Uterus (tissue), 4 donors: ENCODE measurements around the gene MAGI2. TPM values are rescaled to one million over a fixed set of nuclear protein-coding genes. Genes with fewer than 3 reads are reported as not detected.
"Not testable (repeated sequence)": the region's sequence is repeated elsewhere in the genome, so short reads cannot be mapped to it uniquely, and the experiment has no call there.

Experiments used
- DNase-seq, 2 donors: peaks; one replicate each; pipeline ENCODE4 v3.0.0-alpha.2; 2019 to 2020
- H3K27ac ChIP-seq, 2 donors: fragments of 200-600 bp; sonication (generic); 1 replicate in 1 of 2; 2 replicates in 1 of 2; pipeline ENCODE4 v1.5.1; 2016 to 2018
- H3K27me3 ChIP-seq, 2 donors: fragments of 200-600 bp; sonication (generic); one replicate each; pipeline ENCODE4 v1.5.1; 2018 to 2019; ENCODE audit warnings: control low read depth in 1 of 2
- H3K36me3 ChIP-seq, 2 donors: fragments of 200-600 bp; sonication (generic); one replicate each; pipeline ENCODE4 v1.5.1; 2019; ENCODE audit warnings: control low read depth in 1 of 2
- H3K4me1 ChIP-seq, 2 donors: fragments of 200-600 bp; sonication (generic); one replicate each; pipeline ENCODE4 v1.5.1; 2018 to 2019; ENCODE audit warnings: control low read depth in 1 of 2
- H3K4me3 ChIP-seq, 2 donors: fragments of 200-600 bp; sonication (generic); 1 replicate in 1 of 2; 2 replicates in 1 of 2; pipeline ENCODE4 v1.5.1; 2018 to 2019; ENCODE audit warnings: mild to moderate bottlenecking in 1 of 2
- H3K9me3 ChIP-seq, 2 donors: fragments of 200-600 bp; sonication (generic); one replicate each; pipeline ENCODE4 v1.5.1; 2019; ENCODE audit warnings: control low read depth in 1 of 2
- CTCF ChIP-seq, 4 experiments: fragments of 200-600 bp in 2 of 4; fragments of 450-650 bp in 2 of 4; sonication (generic) in 2 of 4; IDR thresholded peaks; one replicate each; pipeline ENCODE4 v1.5.1; 2016 to 2019; ENCODE audit warnings: antibody characterized with exemption in 4 of 4, mild to moderate bottlenecking in 2 of 4, moderate library complexity in 1 of 4
- POLR2A ChIP-seq, 2 donors: fragments of 450-650 bp; IDR thresholded peaks; one replicate each; pipeline ENCODE4 v1.6.1; 2016; ENCODE audit warnings: antibody characterized with exemption in 2 of 2, mild to moderate bottlenecking in 1 of 2, moderate library complexity in 1 of 2
- intact Hi-C: fragments of 100-400 bp; cut with DNase I; formaldehyde crosslinking; loops from one replicate; pipeline ENCODE4 v1.15.1; 2023; ENCODE audit warnings: low total_unique reads
- total RNA-seq, 4 donors: library from RNA; depleted of rRNA in 3 of 4; stranded (reverse); fragments of >200 nt in 3 of 4; gene quantifications; one replicate each; pipeline versions ENCODE4 v1.1.0 to v1.2.4, GENCODE V29; 2014 to 2023
- donor health status: DM: yes; HTN: yes; CAD: no.

MAGI2 gene
- total RNA-seq, 4 donors from 2014 or later: 5.3 to 23.2 (median 13.8) TPM

- intact Hi-C loops: no loop called here
- no peak for DNase-seq
- H3K36me3 ChIP-seq: no peaks in the 10 kb centered on the region
Measured at GRCh38 chr7:79090543-79090942, 362.9 kb downstream of the MAGI2 start.

GRCh38 chr7:79084423-79084822 lies 369.0 kb downstream of the MAGI2 start:
- intact Hi-C loops: no loop called here
- DNase-seq: no peak
- no peak for TF ChIP-seq CTCF (IDR thresholded peaks at IDR 0.05)
- no peak for TF ChIP-seq POLR2A (IDR thresholded peaks at IDR 0.05)
- Histone ChIP-seq H3K27ac (no peak overlapping the region), H3K36me3 (no peaks in the 10 kb centered on the region), H3K9me3 (no peaks in the 10 kb centered on the region), H3K4me3 (no peak overlapping the region), H3K27me3 (no peaks in the 10 kb centered on the region), H3K4me1 (no peaks in the 10 kb centered on the region)

More at GRCh38 chr7:79090543-79090942, 362.9 kb downstream of the MAGI2 start:
- H3K9me3 ChIP-seq: no peaks in the 10 kb centered on the region
- H3K27ac ChIP-seq: no peak overlapping the region
- no peaks in the 10 kb centered on the region for H3K4me1 ChIP-seq
- H3K27me3 ChIP-seq: no peaks in the 10 kb centered on the region
- no peak for TF ChIP-seq CTCF (IDR thresholded peaks at IDR 0.05)
- TF ChIP-seq POLR2A (IDR thresholded peaks at IDR 0.05): no peak
- H3K4me3 ChIP-seq: no peak overlapping the region

- H3K9me3 ChIP-seq: no peaks in the 10 kb centered on the region
- H3K4me1 ChIP-seq: no peaks in the 10 kb centered on the region
- intact Hi-C loops: no loop called here
- DNase-seq: no peak
- no peak overlapping the region for H3K27ac ChIP-seq
- H3K36me3 ChIP-seq: no peaks in the 10 kb centered on the region
- H3K27me3 ChIP-seq: no peaks in the 10 kb centered on the region
- H3K4me3 ChIP-seq: no peak overlapping the region
- TF ChIP-seq CTCF (IDR thresholded peaks at IDR 0.05) (no peak), POLR2A (IDR thresholded peaks at IDR 0.05) (no peak)
Measured at GRCh38 chr7:79079919-79080554, 373.4 kb downstream of the MAGI2 start.

- Histone ChIP-seq H3K4me3 (no peak overlapping the region), H3K4me1 (no peaks in the 10 kb centered on the region), H3K9me3 (no peaks in the 10 kb centered on the region), H3K27ac (no peak overlapping the region), H3K36me3 (no peaks in the 10 kb centered on the region), H3K27me3 (no peaks in the 10 kb centered on the region)
- intact Hi-C loops: no loop called here
- no peak for DNase-seq
- TF ChIP-seq CTCF (IDR thresholded peaks at IDR 0.05) (no peak), POLR2A (IDR thresholded peaks at IDR 0.05) (no peak)
Measured at GRCh38 chr7:79078273-79078672, 375.2 kb downstream of the MAGI2 start.

GRCh38 chr7:79071187-79071586 lies 382.3 kb downstream of the MAGI2 start:
- DNase-seq, intact Hi-C loops, H3K9me3 ChIP-seq, H3K27ac ChIP-seq, H3K36me3 ChIP-seq, H3K27me3 ChIP-seq, H3K4me1 ChIP-seq, H3K4me3 ChIP-seq: not testable (repeated sequence)
